Motor neuron (in vitro differentiated cells): ENCODE data around the gene SOCS4. TPM values are rescaled to one million over a fixed set of nuclear protein-coding genes. Genes with fewer than 3 reads are reported as not detected.
"Not testable (repeated sequence)": the region's sequence is repeated elsewhere in the genome, so short reads cannot be mapped to it uniquely, and the experiment has no call there.

ENCODE experiments used
- ATAC-seq, 8 experiments: fragments of 200-7000 bp; cut with Tn5 transposase; replicated peaks in 6 of 8; 2 replicates each; pipeline ENCODE4 v1.8.0; 2021; ENCODE audit warnings: mild to moderate bottlenecking in 8 of 8, moderate library complexity in 8 of 8
- H3K27ac ChIP-seq, 2 donors: fragments of 250-450 bp; sonication (Bioruptor Pico); 2 replicates each; pipeline ENCODE4 v1.9.0; 2021; ENCODE audit warnings: antibody characterized with exemption in 2 of 2, mild to moderate bottlenecking in 2 of 2, moderate library complexity in 1 of 2
- H3K4me1 ChIP-seq, 2 donors: fragments of 250-450 bp; sonication (Bioruptor Pico); replicated peaks in 1 of 2; 2 replicates each; pipeline ENCODE4 v1.6.1; 2021; ENCODE audit warnings: antibody characterized with exemption in 2 of 2, mild to moderate bottlenecking in 2 of 2, moderate library complexity in 1 of 2
- H3K4me3 ChIP-seq, 5 donors: fragments of 250-450 bp; sonication (Bioruptor Pico); 2 replicates each; pipeline ENCODE4 v1.9.0; 2021; ENCODE audit warnings: antibody characterized with exemption in 5 of 5, mild to moderate bottlenecking in 5 of 5, moderate library complexity in 4 of 5
- WGBS, 10 experiments: fragments of 450-650 bp; shearing (Covaris generic); methylation state at CpG; one replicate each; pipeline ENCODE4 v1.0.0; 2022; 5-methylcytosine and 5-hydroxymethylcytosine counted together
- in situ Hi-C, 9 experiments: fragments of 400-800 bp; cut with MboI; loops; one replicate each; pipeline ENCODE4 v1.15.0; 2021; ENCODE audit warnings: low sequenced_read_pairs in 9 of 9, low pct_unique_long_range_greater_than_20kb in 2 of 9; ENCODE audit not compliant: unreplicated experiment in 9 of 9
- total RNA-seq, 8 experiments: library from RNA; unstranded; fragments of 300-600 nt; gene quantifications; 2 replicates each; pipeline versions ENCODE4 v1.2.3 to v1.2.4, GENCODE V29; 2022

Gene SOCS4
- total RNA-seq, 8 experiments from 2014 or later: 19.6 to 32.4 (median 23.8) TPM

DNA sequence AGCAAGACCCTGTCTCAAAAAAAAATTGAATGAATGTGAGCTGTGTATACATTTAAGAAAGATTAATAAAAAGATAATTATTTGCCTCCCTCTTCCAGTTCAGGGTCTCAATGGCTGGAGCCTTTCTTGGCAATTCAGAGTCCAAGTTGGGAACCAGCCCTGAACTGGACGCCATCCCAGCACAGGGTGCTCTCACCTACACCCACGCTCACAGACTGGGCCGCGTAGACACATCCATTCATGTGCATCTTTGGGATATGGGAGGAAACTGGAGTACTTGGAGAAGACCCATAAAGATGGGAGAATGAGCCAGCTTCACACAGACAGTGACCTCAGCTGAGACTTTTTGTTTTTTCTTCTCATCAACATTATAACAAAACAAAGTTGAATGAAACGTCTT lies 30.9 kb downstream of the SOCS4 start:
- ATAC-seq: no peak
- peaks cover 9 to 10% of the 10 kb centered on the region in 2 donors for H3K4me1 ChIP-seq
- 80 to 100% (median 94%) methylated on average over 1 to 5 of the region's 5 CpGs; no CpG with 5 or more reads in 1 of the 10 experiments for WGBS, 10 experiments
- H3K4me3 ChIP-seq: no peak overlapping the region
- no peak overlapping the region for H3K27ac ChIP-seq
- in situ Hi-C loops: no loop called here

DNA sequence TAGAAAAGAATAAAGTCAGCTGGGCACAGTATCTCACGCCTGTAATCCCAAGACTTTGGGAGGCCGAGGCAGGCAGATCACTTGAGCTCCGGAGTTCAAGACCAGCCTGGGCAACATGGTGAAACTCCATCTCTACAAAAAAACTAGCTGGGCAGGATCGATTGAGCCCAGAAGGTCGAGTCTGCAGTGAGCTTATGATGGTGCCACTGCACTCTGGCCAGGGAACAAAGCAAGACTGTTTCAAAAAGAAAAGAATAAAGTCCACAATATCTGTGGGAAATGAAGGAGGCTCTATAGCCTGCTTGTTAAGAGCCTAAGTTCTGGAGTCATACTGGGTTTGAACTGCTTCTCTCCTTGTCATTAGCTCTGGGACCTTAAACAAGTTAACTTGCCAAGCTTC lies 32.3 kb downstream of the SOCS4 start:
- 85 to 100% (median 94%) methylated on average over 2 to 5 of the region's 5 CpGs; no CpG with 5 or more reads in 1 of the 10 experiments for WGBS, 10 experiments
- Histone ChIP-seq H3K4me1 (peaks cover 0 to under 1% of the 10 kb centered on the region in 2 donors), H3K4me3 (no peak overlapping the region), H3K27ac (no peak overlapping the region)
- no peak for ATAC-seq
- in situ Hi-C loops: no loop called here

DNA sequence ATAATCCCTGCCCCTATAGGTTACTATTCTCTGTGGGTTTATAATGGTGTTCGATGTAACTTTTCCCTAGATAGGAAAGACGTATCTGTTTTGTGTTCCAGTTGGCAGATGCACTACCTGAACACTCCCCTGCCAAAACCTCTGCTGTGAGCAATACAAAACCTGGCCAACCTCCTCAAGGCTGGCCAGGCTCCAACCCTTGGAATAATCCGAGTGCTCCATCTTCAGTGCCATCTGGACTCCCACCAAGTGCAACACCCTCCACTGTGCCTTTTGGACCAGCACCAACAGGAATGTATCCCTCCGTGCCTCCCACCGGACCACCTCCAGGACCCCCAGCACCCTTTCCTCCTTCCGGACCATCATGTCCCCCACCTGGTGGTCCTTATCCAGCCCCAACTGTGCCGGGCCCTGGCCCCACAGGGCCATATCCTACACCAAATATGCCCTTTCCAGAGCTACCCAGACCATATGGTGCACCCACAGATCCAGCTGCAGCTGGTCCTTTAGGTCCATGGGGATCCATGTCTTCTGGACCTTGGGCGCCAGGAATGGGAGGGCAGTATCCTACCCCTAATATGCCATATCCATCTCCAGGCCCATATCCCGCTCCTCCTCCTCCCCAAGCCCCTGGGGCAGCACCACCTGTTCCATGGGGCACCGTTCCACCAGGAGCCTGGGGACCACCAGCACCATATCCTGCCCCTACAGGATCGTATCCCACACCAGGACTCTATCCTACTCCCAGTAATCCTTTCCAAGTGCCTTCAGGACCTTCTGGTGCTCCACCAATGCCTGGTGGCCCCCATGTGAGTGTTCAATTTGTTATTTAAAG lies 35.7 kb downstream of the SOCS4 start:
- WGBS, 10 experiments: 80 to 100% (median 90%) methylated on average over 1 to 6 of the region's 11 CpGs; no CpG with 5 or more reads in 2 of the 10 experiments
- no peak overlapping the region for H3K27ac ChIP-seq
- in situ Hi-C loops: no loop called here
- no peak for ATAC-seq
- H3K4me1 ChIP-seq: no peaks in the 10 kb centered on the region
- H3K4me3 ChIP-seq: no peak overlapping the region

DNA sequence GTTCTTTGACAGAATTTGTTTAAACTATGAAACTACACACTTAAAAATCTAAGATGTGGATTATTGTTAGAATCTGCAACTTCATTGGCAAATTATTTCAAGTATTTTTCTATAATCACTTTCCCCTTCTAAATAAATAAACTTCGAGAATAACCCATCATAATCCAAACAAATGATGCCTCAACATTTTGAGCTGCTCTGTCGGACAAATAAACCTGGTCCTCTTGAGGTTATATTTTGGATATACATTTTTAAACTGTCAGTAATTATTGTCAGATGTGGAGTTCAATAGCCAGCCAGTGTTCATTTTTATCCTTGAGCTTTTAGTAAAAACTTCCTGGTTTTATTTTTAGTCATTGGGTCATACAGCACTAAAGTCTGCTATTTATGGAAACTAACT lies 37.9 kb downstream of the SOCS4 start:
- 39 to 100% (median 96%) methylated on average over 1 to 2 of the region's 2 CpGs; no CpG with 5 or more reads in 1 of the 10 experiments for WGBS, 10 experiments
- H3K27ac ChIP-seq, ATAC-seq: not testable (repeated sequence)

DNA sequence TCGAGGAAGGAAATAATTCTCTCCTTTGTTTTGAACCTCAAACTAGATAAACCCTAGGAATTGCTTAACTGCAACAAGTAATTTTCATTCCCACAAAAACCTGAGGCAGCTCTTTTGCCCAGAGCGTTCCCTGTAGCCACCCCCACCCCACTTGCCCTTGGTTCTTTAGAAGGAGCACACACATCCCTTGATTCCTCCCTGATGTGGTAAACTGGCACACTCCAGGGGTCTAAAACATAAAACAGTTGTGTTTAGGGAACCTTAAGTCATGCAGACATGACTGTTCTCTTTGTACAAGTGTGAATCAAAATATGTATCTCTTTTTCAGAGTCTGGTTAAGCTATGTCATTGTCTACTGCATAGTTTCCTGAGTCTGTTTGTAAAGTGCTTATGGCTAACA lies 38.4 kb downstream of the SOCS4 start:
- WGBS, 10 experiments: 40 to 100% (median 90%) methylated on average over 1 to 2 of the region's 2 CpGs; no CpG with 5 or more reads in 4 of the 10 experiments
- no peak overlapping the region for H3K4me3 ChIP-seq
- no peaks in the 10 kb centered on the region for H3K4me1 ChIP-seq
- in situ Hi-C loops: no loop called here
- ATAC-seq: peak in 1 of 8 experiments; percentile 11
- no peak overlapping the region for H3K27ac ChIP-seq

More for the DNA sequence above, 37.9 kb downstream of the SOCS4 start:
- H3K4me3 ChIP-seq, in situ Hi-C loops, H3K4me1 ChIP-seq: not testable (repeated sequence)

DNA sequence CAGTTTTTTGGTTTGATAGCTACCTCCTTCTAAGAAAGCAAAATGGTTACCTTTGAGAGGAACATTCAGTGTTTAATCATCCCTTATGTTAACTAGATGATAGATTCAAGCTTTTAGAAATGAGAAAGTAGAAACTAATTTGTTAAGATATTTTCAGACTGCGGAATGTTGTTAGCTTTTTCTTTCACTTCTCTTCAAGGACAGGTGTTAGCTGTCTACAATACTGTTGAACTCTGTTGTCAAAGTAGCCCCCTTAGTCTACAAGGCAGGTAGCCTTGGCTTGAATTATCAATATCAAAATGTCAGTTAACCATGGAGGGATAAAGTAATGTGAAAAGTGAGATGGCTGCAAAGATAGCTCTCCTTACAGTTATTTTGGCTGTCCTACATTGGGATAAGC lies 39.2 kb downstream of the SOCS4 start:
- Histone ChIP-seq H3K4me3 (no peak overlapping the region), H3K4me1 (no peaks in the 10 kb centered on the region), H3K27ac (no peak overlapping the region)
- in situ Hi-C loops: no loop called here
- WGBS, 10 experiments: 83 to 100% (median 100%) methylated on average over 1 of the region's 1 CpG; no CpG with 5 or more reads in 3 of the 10 experiments
- no peak for ATAC-seq

DNA sequence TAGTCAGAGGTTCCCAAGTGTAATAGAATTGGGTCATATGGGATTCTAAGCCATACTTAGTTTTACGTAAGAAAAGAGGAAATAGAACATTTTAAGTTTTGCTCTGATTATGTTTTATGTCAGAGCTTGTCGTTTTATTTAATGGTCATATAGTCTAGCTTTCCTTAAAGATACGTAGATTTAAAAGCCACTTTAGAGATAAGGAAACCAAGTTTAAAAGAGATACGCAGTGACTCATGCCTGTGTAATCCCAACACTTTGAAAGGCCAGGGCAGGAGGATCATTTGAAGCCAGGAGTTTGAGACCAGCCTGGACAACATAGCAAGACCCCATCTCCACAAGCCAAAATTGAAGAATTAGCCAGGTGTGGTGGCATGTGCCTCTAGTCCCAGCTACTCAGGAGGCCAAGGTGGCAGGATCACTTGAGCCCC lies 44.0 kb downstream of the SOCS4 start:
- in situ Hi-C loops: no loop called here

DNA sequence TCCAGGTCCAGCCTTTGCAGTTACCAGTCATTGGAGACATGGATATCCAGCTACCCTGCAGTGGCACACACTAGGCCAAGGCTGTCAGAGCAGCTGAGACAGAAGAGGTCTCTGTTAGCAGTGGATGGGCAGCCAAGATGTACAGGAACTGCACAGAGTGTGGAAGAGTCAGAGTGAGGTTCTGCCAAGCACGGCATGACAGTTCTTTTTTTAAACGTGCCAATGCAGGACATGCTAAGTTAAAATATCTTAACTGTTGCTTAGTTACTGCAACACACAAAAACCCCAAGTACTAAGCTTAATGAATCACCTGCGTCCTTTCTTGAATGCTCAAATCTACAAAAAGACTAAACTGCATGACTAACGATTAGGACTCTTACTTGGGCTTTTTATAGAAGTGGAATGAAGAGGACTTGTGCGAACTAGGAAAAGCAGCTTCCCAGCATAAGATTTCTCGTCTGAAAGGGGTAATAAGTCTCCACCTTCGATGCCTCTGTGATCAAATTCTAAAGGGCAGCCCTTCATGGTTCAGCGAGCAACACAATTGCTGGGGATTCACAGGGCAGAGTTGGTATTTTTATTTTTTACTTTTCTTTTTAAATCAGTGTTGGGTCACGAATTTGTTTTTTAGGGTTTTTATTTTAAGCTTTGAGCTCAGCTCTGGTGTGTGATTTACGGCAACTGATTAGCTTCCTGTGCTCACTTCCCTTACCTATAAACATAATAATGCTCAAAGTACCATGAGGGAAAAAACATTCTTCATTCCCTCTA lies 45.0 kb downstream of the SOCS4 start:
- H3K4me3 ChIP-seq: no peak overlapping the region
- in situ Hi-C loops: no loop called here
- H3K4me1 ChIP-seq: peaks cover 8 to 13% of the 10 kb centered on the region in 2 donors
- ATAC-seq: peak; percentile 50 to 82 (median 75)
- peak overlapping the region in 1 of 2 donors; percentile 34 for H3K27ac ChIP-seq
- 0 to 41% (median 19%) methylated on average over 2 to 9 of the region's 10 CpGs for WGBS, 10 experiments

More for the DNA sequence above, 44.0 kb downstream of the SOCS4 start:
- peaks cover 8 to 13% of the 10 kb centered on the region in 2 donors for H3K4me1 ChIP-seq
- WGBS, 10 experiments: 68 to 100% (median 95%) methylated on average over 2 to 4 of the region's 4 CpGs
- no peak overlapping the region for H3K27ac ChIP-seq
- no peak overlapping the region for H3K4me3 ChIP-seq
- no peak for ATAC-seq

DNA sequence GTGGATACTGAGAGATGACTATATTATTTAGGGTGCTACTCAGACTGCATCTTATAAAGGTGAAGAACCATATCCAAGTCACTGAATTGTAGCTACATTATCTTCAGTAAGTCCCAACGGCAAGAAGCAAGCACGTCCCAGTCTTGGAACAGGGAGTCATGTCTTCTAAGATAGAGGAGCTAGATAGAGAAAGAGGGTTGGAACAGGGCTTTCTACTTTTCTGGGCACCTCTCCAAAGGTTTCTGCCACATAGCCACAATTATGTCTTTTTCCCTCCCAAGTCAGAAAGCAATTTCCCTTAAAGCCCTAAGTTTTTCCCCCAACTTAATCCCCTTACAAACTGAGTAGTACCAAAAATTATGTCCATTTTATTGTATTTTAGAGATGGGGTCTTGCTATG lies 46.8 kb downstream of the SOCS4 start:
- in situ Hi-C loops: no loop called here
- Histone ChIP-seq H3K27ac (no peak overlapping the region), H3K4me1 (peaks cover 8 to 13% of the 10 kb centered on the region in 2 donors), H3K4me3 (no peak overlapping the region)
- 100% methylated on average over 2 of the region's 2 CpGs; no CpG with 5 or more reads in 8 of the 10 experiments for WGBS, 10 experiments
- ATAC-seq: no peak

DNA sequence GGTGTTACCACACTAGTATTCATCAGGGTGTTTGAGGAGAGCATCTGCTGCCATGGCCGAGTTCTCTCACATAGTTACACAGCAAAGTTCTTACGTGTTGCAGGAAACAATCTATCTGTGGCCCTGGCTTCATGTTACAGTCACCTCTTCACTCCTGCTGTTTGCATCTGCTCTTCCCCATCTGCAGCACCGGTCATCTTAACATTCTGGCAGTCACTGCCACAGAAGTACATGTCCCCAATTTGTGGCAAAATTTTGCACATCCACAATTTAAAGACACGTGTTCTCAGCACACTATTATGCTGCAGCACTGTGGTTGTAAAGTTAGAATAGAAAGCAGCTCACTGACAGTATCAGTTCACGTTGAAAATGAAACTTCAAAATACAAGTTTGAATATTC lies 47.6 kb downstream of the SOCS4 start:
- in situ Hi-C loops: no loop called here
- Histone ChIP-seq H3K4me3 (no peak overlapping the region), H3K27ac (no peak overlapping the region), H3K4me1 (peaks cover 8 to 13% of the 10 kb centered on the region in 2 donors)
- ATAC-seq: peak in 1 of 8 experiments; percentile 4
- WGBS, 10 experiments: 0 to 56% (median 33%) methylated on average over 1 to 5 of the region's 5 CpGs; no CpG with 5 or more reads in 2 of the 10 experiments

DNA sequence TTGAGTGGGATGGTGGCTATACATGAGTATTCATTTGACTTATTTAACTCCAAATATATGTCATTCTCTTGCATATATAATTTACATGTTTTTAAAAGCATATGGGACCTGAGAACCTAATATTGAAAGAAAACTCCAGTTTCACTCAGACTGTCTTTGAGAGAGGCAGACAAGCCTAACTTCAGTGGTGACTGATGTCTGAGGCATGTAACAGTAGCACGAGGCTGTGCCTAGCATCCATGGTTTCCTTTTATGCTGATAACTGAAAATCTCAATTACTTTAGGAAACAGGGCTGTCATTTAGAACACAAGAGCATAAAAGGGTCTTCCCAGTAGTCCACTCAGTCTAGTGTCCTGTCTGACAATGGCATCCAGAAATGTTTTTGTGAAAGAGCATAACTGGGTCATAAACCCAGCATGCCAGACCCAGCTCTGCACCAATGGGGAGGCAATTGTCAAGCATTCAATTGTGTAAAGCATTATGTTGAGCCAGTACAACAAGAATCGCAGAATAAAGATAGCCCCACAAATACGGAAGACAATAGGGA lies 48.7 kb downstream of the SOCS4 start:
- 0 to 100% (median 60%) methylated on average over 1 to 3 of the region's 3 CpGs; no CpG with 5 or more reads in 2 of the 10 experiments for WGBS, 10 experiments
- Histone ChIP-seq H3K4me1 (peaks cover 8 to 13% of the 10 kb centered on the region in 2 donors), H3K27ac (no peak overlapping the region), H3K4me3 (no peak overlapping the region)
- ATAC-seq: peak in 5 of 8 experiments; percentile 47 to 71 (median 56)
- in situ Hi-C loops: no loop called here

DNA sequence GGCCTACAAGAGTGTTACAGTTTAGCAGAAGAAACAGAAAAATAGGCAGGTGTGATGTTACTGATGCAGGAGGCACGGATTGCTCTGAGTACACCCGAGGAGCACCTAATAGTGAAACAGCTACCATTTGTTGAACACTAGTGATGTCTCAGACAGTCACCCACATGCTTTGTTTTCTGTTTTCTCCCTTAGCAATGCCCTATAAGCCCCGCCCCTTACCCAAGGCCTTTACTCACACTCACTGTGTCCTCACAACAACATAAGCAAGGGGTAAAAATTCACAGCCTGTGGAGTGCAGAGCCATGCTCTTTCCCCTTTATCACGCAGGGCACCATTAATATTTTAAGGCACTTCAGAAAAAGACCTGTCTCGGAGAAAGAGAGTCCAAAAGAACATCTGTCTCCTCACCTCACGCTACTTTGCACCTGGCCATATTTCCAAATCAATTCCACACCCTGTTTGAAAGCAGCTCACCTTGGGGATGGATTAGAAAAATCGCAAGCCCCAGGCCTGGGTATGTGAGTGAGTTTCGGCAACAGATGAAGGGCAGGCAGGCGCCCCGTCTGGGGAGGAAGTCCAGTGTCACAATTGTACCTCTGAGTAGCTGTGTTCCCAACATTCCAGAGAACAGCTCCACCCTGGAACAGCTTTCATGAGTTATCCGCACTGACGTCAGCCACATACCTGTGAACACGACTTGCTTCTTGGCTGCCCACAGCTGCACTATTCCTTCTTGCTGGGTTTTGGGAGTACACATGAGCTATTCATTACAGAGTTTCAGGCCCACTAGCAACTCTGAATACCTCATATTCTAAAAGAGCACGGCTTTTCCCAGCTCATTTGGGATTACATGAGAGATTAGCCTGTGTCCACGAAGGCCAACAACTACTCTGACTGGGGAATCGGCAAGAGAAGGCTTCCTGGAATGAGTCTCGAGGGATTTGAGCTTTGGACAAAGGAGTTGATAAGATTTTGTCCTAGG lies 50.4 kb downstream of the SOCS4 start:
- Histone ChIP-seq H3K4me1 (peaks cover 2 to 3% of the 10 kb centered on the region in 2 donors), H3K4me3 (no peak overlapping the region), H3K27ac (no peak overlapping the region)
- in situ Hi-C loops: no loop called here
- ATAC-seq: peak in 4 of 8 experiments; percentile 13 to 37 (median 20)
- WGBS, 10 experiments: 61 to 95% (median 87%) methylated on average over 2 to 12 of the region's 17 CpGs
